ENCODE results near the gene MARS1.
A peak's percentile ranks its signal among the peaks of the same experiment; 100 is the strongest.

MARS1 gene

DNA sequence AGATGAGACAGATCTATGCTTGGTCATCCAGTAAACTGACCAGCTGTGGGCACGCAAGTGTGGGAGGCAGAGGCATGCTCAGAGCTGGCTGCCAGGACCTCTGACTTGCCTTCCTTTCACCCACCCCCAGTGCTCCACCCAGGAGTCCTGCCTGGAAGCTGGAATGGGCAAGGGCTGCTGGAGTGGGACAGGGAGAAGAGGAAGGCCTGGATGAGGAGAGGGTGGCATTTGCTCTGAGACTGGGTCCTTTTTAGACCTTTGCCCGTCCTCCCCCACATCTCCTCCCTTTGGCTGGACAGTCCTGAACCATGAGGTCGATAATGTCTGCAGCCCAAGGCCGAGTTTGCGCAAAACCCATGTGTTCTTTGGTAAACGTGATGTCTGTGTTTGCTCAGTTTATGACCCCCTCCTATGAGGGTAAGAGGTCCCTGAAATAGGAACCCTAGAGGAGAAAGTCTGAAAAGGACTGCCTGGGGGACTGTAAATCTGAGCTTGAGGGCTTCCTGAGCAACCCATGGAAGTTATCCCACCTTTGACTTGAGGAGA lies 36.6 kb upstream of the MARS1 start:
- no peaks in the 10 kb centered on the region for H3K27me3 ChIP-seq (ENCODE audit: control insufficient read depth, insufficient read depth, low read length)
- no peak overlapping the region for H3K4me2 ChIP-seq (ENCODE audit: low read length)
- no peak overlapping the region for H3K4me3 ChIP-seq (ENCODE audit: low read depth, low read length)
- peaks cover 15% of the 10 kb centered on the region for H3K4me1 ChIP-seq
- H3K9me3 ChIP-seq (ENCODE audit: control insufficient read depth, low read length), result no peaks in the 10 kb centered on the region
- no peaks in the 10 kb centered on the region for H3K79me2 ChIP-seq
- no peak overlapping the region for H3K9ac ChIP-seq
- TF ChIP-seq, protein P1, sequence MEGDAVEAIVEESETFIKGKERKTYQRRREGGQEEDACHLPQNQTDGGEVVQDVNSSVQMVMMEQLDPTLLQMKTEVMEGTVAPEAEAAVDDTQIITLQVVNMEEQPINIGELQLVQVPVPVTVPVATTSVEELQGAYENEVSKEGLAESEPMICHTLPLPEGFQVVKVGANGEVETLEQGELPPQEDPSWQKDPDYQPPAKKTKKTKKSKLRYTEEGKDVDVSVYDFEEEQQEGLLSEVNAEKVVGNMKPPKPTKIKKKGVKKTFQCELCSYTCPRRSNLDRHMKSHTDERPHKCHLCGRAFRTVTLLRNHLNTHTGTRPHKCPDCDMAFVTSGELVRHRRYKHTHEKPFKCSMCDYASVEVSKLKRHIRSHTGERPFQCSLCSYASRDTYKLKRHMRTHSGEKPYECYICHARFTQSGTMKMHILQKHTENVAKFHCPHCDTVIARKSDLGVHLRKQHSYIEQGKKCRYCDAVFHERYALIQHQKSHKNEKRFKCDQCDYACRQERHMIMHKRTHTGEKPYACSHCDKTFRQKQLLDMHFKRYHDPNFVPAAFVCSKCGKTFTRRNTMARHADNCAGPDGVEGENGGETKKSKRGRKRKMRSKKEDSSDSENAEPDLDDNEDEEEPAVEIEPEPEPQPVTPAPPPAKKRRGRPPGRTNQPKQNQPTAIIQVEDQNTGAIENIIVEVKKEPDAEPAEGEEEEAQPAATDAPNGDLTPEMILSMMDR (IDR thresholded peaks at IDR 0.05), result no peak
- H2AFZ ChIP-seq, result no peak overlapping the region
- H3K27ac ChIP-seq, result no peak overlapping the region
- H3K36me3 ChIP-seq (ENCODE audit: control insufficient read depth, insufficient read depth, low read length), result no peaks in the 10 kb centered on the region

DNA sequence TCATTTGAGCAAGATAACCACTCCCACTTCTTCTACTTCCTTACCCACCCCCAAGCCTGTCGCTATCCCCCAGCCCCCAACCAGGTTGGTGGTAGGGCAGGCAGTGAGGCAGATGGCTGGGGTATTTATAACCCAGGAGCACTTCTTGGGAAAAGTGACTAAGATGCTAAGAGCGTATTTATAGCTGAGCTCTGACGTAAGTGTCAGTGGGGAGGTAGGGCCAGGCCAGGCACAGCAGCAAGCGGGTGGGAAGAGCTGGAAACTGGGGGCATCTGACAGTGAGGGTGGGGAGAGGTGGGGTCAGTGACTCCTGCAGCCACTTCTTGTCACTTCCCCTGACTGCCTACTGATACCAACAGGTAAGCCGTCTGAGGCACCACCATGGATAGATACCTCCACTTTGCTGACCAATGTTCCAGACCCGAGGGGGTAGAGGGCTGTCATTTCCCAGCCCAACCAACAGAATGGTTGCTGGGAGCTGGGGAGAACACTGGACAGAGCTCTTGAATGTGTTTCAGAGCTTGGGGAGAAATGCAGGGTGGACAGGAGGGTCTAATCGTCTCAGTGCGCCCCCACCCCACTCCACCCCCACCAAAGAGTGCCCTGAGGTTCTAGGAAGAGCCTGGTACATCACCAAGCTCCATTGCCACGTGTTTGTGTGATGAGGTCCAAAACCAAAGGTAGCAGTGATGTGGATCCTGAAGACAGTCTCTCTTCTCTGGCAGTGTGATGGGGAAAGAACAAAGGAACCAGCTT lies 35.5 kb upstream of the MARS1 start:
- Histone ChIP-seq H3K4me2 (ENCODE audit: low read length) (no peak overlapping the region), H3K9me3 (ENCODE audit: control insufficient read depth, low read length) (no peaks in the 10 kb centered on the region), H3K79me2 (no peaks in the 10 kb centered on the region), H3K36me3 (ENCODE audit: control insufficient read depth, insufficient read depth, low read length) (no peaks in the 10 kb centered on the region), H3K27me3 (ENCODE audit: control insufficient read depth, insufficient read depth, low read length) (no peaks in the 10 kb centered on the region), H3K4me1 (peaks cover 16% of the 10 kb centered on the region), H3K27ac (no peak overlapping the region), H3K4me3 (ENCODE audit: low read depth, low read length) (no peak overlapping the region), H3K9ac (no peak overlapping the region), H2AFZ (no peak overlapping the region)
- TF ChIP-seq, protein P1 (IDR thresholded peaks at IDR 0.05), result no peak

DNA sequence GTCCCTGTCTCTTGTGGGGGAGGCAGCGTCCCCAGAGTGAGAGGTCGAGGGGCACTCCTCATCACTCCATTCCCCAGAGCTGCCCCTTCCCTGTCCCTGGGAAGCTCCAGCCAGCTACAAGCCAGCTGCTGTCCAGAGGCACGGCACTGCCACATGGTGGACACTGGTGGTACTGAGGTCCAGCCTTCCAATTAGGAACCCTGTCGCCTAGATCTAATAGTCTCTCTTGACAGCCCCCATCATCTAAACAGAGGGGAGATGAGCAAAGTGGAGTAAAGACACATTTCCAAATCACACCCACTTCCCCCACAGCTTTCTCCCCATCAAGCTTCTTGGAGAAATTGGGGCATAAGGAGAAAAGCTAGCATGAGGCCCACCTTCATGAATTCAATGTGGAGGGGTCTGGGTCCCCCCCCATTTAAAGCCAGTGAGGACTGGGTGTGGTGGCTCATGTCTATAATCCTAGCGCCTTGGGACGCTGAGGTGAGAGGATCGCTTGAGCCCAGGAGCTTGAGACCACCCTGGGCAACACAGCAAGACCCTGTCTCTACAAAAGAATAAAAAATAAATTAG lies 34.8 kb upstream of the MARS1 start:
- no peak overlapping the region for H2AFZ ChIP-seq
- H3K36me3 ChIP-seq (ENCODE audit: control insufficient read depth, insufficient read depth, low read length), result no peaks in the 10 kb centered on the region
- no peaks in the 10 kb centered on the region for H3K9me3 ChIP-seq (ENCODE audit: control insufficient read depth, low read length)
- H3K4me2 ChIP-seq (ENCODE audit: low read length), result no peak overlapping the region
- H3K79me2 ChIP-seq, result no peaks in the 10 kb centered on the region
- no peak overlapping the region for H3K4me3 ChIP-seq (ENCODE audit: low read depth, low read length)
- no peaks in the 10 kb centered on the region for H3K27me3 ChIP-seq (ENCODE audit: control insufficient read depth, insufficient read depth, low read length)
- peaks cover 16% of the 10 kb centered on the region for H3K4me1 ChIP-seq
- TF ChIP-seq, protein P1 (IDR thresholded peaks at IDR 0.05), result peak; percentile 93
- H3K9ac ChIP-seq, result no peak overlapping the region
- H3K27ac ChIP-seq, result no peak overlapping the region

DNA sequence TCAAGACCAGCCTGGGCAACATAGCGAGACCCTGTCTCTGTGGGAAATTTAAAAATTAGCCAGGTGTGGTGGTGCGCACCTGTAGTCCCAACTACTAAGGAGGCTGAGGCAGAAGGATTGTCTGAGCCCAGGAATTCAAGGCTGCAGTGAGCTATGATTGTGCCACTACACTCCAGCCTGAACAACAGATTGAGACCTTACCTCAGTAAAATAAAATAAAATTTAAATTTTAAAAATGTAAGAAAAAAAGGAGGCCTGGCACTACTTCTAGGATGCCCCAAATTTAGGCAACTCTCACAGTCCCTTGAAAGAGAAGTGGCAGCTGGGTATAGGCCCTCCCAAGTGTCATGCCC lies 33.7 kb upstream of the MARS1 start:
- peaks cover 19% of the 10 kb centered on the region for H3K4me1 ChIP-seq
- H3K27ac ChIP-seq, result no peak overlapping the region
- H3K79me2 ChIP-seq, result no peaks in the 10 kb centered on the region
- H2AFZ ChIP-seq, result no peak overlapping the region
- H3K36me3 ChIP-seq (ENCODE audit: control insufficient read depth, insufficient read depth, low read length), result no peaks in the 10 kb centered on the region
- no peak overlapping the region for H3K9ac ChIP-seq
- H3K4me3 ChIP-seq (ENCODE audit: low read depth, low read length), result no peak overlapping the region
- H3K9me3 ChIP-seq (ENCODE audit: control insufficient read depth, low read length), result no peaks in the 10 kb centered on the region
- TF ChIP-seq, protein P1 (IDR thresholded peaks at IDR 0.05), result no peak
- no peaks in the 10 kb centered on the region for H3K27me3 ChIP-seq (ENCODE audit: control insufficient read depth, insufficient read depth, low read length)
- H3K4me2 ChIP-seq (ENCODE audit: low read length), result no peak overlapping the region
